GM03348 (cell line): Measurements from ENCODE around the gene DHRS11.
"Not testable (repeated sequence)": the region's sequence is repeated elsewhere in the genome, so short reads cannot be mapped to it uniquely, and the experiment has no call there.

Experiments used
- DNase-seq: peaks from one replicate; pipeline ENCODE4 v3.0.0; 2012; ENCODE audit warnings: low spot score

The DHRS11 gene

DNA sequence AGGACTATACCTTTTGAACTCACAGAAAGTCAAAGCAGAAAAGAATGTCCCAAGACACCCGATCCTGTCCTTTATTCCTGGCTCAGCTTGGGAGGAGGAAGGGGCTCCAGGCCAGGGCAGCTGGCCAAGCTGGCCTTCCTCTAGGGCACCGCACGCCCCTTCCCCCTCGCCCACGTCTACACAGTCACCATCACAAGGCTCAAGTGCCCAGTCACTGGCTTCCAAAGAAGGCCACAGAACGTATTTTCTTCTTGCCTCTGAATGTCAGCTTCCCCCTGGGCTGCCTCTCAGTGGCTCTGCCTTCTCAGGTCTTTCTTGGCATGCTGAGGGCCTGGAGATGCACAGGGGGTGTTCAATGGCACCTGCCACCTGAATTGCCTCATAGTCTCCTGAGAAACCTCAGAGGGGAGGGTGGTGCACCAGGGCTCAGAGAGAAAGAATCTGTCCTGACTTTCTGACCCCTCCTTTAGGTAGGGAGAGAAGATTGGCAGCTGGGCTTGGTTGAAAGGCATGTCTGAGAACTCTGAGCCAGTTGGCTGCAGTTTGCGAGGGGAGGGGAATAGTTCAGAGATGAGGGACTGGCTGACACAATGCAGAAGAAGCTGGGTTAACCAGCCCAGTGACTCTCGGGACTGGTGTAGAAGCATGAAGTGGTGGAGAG, 2.1 kb downstream of the DHRS11 start:
- DNase-seq = no peak

DNA sequence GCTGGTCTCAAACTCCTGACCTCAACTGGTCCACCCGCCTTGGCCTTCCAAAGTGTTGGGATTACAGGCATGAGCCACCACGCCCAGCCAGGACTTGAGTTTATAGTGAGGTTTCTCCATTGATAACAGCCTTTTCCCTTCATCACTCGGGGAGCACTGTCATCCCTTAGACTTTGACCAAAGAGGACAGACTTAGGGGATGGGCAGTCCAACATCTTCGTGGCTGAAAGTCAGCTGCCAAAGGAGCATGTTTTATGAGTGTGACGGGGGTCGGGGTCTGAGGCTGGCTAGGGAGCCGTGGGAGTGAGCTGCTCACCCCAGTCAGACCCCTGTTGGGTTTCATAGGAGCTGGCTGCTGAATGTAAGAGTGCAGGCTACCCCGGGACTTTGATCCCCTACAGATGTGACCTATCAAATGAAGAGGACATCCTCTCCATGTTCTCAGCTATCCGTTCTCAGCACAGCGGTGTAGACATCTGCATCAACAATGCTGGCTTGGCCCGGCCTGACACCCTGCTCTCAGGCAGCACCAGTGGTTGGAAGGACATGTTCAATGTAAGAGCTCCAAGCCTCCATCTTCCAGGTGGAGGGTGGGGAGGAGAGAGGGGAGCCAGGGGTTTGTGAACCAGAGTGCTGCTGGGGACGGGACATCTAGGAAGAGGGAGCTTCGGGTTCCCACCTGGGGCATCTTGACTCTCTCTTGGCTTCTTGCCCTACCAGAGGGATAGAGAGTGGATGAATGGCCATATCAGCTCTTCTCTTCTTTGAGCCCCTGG, 3.1 kb downstream of the DHRS11 start:
- DNase-seq = no peak

DNA sequence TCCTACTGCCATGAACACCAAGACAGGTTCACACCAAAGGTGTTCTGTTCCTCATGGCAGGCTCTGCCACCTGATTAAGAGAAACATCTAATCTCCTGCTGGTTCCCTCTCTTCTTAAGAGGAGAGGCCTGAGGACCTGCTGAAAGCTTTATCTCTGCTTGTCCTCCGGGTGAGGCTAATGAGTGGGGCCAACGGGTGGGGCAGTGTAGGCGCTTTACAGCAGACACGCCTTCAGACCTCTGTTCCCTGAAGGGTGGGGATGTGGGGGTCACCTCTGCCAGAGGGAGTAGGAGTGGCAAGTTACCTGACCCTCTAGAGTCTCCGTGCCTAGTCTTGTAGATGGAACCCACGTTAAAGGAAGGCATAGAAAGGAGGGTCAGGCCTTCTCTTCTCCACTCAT, 5.5 kb downstream of the DHRS11 start:
- no peak for DNase-seq

DNA sequence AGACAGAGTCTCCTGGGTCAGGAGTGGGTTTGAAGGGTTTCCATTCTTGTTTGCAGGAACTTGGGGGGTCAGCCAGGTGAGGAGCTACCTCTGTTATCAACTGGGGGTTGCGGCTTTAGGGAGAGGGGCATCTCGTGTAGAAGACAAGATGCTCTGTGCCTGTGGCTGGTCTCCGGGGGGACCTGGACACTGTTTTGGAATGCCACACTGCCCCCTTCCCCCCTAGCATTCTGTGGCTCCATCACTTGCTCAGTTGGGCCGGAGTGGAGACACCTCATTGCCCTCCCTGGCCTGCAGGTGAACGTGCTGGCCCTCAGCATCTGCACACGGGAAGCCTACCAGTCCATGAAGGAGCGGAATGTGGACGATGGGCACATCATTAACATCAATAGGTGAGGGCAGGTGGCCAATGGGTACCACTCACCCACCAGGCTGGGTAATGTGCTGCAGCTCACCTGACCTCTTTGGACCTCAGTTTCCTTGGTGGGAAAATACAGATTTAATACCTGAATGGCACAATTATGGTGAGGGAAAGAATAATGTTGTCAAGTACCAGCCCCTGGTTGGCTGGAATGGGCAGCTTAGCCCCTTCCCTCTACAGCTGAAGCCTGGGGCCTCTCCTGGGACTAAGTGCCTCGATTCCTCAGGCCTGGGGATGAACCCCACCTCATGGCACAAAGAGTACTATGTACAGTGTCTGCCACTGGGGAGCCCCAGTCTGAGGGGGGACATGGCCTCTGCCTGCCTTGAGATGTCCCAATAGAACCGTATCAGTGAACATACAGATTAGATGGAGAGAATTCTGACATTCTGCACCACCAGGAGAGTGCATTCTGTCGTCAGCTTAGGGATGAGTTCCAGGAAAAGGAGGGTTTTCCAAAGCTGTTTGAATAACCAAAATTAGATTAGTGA, 6.4 kb downstream of the DHRS11 start:
- DNase-seq = peak; percentile 1

DNA sequence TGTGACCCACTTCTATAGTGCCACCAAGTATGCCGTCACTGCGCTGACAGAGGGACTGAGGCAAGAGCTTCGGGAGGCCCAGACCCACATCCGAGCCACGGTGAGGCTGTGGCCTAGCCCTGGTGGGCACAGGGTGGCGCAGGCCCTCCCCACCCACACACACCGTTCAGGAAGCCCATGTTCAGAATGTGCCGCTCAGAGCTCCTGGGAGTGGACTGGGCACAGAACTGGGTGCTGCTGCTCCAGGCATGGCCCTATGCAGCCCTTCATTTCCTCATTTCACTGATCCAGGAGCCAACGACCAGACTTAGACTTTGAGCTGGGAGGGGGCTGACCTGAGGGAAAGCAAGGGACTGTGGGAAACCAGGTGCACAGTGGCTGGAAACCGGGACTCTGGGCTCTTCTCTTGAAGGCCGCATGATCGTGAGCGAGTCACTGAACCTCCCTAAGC, 7.3 kb downstream of the DHRS11 start:
- no peak for DNase-seq

DNA sequence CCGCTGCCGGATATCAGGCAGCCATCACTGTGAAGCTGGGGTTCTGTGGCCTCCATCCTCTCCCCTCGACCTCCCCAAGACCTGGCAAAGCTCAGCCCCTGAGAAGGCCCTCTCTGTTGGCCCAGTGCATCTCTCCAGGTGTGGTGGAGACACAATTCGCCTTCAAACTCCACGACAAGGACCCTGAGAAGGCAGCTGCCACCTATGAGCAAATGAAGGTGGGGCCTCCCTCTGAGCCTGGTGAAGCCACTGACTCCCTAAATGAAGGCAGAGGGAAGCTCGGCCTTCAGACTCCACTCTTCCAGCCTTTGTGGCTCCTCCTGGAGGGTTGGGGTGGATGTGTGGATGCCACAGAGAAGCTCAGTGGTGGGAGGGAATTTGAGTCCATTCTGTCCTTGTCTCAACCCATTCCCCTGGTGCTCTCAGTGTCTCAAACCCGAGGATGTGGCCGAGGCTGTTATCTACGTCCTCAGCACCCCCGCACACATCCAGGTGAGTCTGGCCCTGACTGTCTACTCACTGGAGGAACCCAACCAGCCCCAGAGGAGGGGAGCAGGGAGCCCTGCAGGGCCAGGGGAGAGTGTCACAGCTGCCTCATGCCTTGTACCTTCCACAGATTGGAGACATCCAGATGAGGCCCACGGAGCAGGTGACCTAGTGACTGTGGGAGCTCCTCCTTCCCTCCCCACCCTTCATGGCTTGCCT, 8.0 kb downstream of the DHRS11 start:
- no peak for DNase-seq

DNA sequence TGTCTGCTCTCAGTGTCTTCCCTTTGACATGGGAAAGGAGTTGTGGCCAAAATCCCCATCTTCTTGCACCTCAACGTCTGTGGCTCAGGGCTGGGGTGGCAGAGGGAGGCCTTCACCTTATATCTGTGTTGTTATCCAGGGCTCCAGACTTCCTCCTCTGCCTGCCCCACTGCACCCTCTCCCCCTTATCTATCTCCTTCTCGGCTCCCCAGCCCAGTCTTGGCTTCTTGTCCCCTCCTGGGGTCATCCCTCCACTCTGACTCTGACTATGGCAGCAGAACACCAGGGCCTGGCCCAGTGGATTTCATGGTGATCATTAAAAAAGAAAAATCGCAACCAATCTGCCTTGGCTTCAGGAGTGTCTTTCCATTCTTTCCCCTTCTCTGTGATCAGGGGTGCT, 8.8 kb downstream of the DHRS11 start:
- DNase-seq = no peak

DNA sequence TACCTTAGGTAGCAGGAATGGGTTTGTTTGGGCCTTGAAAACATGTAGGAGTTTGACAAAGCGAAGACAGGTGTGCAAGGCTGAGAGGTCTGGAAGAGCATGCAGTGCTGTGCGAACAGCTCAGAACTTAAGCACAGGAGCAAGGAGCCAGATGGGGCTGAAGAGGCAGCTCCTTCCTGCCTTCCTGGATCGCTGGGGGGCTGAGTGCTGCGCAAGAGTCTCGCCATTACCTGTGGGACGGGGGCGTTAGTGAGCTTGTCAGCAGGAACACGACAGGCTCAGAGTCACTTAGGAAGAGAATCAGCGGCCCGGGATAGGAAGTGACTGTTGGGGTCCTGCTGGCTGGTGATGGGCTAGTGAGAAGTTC, 9.2 kb downstream of the DHRS11 start:
- DNase-seq = no peak

DNA sequence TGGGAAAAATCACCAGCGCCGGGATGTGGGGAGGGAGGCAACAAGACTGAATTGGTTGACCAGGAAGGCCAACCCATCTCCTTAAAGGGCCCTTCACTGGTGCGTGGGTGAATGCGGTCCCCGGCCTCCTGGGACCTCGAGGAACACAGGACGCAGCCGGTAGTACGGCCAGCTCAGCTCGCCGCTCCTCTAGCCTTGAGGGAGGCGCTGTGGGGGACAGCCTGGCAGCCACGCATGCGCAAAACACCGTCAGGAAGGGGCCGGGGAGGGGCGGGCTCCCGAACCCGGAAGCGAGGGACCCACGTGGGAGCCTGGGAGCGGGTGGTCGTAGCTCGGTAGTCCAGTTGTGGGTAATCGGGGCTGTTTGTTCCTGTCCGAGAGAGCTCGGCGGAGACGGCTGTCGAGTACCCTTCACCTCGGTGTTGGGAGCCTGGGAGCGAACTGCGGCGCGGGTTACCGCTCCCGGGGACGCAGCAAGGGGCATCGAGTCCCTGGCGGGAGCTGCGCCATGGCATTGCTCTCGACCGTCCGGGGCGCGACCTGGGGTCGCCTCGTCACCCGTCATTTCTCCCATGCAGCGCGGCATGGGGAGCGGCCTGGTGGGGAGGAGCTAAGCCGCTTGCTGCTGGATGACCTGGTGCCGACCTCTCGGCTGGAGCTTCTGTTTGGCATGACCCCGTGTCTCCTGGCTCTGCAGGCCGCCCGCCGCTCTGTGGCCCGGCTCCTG, 9.8 kb downstream of the DHRS11 start, which contains the start of gene MRM1:
Gene MRM1, plus strand, starts transcription at position 281 of the 727 bp plus-strand sequence. Its CDS starts 228 bp downstream, at position 509.
- peak; percentile 99 for DNase-seq

DNA sequence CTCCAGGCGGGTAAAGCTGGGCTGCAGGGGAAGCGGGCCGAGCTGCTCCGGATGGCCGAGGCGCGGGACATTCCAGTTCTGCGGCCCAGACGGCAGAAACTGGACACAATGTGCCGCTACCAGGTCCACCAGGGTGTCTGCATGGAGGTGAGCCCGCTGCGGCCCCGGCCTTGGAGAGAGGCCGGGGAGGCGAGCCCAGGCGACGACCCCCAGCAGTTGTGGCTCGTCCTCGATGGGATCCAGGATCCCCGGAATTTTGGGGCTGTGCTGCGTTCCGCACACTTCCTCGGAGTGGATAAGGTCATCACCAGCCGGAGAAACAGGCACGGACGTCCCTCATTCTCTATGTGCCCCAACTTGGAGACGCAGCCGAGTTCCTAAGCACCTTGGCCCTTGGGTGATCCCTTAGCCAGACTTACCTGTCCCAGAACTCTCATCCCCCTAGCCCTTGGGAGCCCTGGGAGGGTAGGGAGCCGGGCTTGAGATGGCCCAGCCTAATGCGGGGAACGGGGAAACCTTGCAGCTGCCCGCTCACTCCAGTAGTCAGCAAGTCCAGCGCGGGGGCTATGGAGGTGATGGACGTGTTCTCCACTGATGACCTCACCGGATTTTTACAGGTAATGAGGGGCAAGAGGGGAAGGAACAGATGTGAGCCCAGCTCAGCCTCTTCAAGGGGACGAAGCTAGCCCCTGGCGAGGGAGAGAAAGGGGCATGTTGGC, 10.5 kb downstream of the DHRS11 start:
- no peak for DNase-seq

DNA sequence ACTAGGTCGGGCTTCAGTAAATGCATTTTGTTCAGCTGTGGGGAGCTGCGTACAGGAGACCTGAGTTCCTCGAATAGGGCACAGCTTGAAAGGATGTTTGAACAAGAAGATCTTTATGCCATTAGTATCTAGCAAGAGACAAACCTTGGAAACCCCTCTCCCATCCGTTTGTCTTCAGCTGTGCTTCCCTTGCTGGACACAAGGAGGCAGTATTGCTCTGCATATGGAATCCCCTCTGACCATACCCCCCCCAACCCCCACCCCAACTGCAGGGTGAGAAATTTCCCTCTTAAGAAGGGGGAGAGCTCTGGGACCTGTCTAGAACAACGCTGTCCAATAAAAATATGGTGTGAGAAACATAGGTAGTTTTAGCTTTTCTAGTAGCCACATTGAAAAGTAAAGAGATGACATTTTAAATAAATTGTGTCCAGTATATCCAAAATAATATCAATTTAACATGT, 11.3 kb downstream of the DHRS11 start:
- DNase-seq = peak; percentile 85

DNA sequence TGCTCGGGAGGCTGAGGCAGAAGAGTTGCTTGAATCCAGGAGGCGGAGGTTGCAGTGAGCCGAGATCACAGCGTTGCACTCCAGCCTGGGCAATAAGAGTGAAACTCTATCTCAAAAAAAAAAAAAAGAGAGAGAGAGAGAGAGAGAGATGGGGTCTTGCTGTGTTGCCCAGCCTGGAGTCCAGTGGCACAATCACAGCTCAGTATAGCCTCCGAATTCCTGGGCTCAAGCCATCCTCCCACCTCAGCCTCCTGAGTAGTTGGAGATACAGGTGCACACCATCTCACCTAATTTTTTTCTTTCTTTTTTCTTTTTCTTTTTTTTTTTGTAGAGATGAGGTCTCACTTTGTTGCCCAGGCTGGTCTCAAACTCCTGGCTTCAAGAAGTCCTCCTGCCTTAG, 13.3 kb downstream of the DHRS11 start:
- DNase-seq = not testable (repeated sequence)

DNA sequence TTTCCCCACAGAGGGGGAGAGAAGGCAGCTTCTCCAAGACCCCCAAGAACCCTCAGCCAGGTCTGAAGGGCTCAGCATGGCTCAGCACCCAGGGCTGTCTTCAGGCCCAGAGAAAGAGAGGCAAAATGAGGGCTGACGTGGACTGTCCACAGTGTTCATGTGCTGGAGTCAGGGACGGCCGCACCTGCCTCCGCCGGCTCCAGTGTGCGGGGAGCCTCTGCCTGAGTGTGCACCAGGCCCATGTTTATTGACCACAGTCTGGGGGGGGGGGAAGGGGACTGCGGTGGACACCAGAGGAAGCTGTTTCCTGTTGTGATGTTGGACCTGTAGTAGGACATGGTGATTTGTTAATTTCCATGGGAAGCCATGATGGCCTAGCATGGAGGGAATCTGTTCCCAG, 16.6 kb downstream of the DHRS11 start:
- DNase-seq = no peak

DNA sequence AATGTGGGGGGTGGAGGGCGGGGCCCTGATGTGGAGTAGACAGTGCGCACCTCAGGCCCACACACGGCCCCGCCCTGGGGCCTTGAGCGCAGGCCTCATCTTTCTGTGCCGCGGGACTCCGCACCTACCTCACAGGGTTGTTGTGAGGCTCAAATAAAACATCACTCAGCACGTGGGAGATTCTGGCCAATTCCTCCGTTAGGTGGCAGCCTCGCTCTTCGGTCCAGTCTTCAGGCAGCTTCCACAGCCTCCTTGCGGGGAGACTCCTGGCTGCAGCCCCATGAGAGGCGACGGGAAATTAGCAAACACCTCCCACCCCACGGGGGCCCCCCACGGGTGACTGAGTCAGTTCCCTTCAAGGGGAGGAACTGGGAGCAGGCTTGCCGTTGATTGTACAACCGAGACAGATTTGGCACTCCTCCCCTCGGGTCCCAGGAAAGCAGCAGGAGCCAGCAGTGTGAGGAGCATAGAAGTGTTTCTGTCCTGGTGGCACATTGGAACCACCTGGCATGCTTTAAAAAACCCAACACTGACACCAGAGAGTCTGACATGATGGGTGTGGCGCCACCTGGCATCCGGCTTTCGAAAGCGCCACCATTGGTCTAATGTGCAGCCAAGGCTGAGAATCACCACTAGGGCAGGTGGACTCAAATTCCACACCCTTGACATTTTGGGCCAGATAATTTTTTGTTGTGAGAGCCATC, 17.3 kb downstream of the DHRS11 start:
- peak; percentile 84 for DNase-seq

DNA sequence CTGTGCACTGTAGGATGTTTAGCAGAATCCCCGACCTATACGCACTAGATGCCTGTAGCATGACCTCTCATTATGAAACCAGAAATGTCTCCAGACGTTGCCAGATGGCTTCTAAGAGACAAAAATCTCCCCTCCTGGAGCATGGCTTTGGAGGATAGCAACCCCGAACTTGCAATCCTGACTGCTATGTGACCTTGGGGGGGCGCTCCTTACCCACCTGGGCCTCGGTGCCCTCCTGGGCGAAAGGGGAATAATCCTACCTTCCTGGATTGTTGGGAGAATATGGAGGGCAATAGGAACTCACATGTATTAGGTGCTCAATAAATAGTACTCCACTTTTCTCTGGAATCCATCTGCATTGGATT, 17.8 kb downstream of the DHRS11 start:
- no peak for DNase-seq

DNA sequence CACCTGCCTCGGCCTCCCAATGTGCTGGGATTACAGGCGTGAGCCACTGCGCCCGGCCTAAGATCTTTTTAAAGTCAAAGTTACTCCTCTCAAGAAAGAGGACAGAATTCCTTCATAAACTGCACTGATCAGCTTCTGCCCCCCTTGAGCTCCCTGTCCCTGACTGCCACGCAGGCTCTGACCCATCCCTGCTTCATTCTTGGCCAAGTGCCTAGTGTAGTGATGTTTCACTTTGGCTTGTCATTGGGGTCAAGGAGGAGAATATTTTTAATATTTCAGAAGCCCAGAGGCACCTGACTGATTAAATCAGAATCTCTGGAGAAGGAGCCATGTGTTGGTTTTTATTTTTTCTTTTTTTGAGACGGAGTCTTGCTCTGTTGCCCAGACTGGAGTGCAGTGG, 18.8 kb downstream of the DHRS11 start:
- no peak for DNase-seq

DNA sequence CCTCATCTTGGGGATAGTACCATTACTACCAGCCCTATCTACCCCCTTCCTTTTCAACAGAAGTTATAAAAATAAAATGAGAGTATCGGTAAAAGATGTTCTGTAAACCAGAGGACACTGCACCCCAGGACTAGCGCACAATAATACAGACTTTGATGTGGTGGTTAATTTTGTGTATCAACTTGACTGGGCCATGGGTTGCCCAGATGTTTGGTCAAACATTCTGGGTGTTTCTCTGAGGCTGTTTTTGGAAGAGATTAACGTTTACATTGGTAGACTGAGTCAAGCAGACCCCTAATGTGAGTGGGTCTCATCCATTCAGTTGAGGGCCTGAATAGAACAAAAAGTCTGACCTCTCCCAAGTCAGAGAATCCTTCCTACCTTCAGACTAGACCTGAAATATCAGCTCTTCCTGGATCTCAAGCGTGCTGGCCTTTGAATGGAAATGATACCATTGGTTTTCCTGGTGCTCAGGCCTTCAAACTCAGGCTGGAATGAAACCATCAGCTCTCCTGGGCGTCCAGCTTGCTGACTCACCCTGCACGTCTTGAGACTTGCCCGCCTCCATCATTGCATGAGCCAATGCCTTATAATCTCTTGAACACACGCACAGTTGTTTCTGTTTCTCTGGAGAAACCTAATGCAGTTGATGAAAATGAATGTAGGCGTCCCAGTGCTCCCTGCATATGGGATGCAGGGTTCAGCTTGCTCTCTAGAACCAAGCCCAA, 19.8 kb downstream of the DHRS11 start:
- peak; percentile 62 for DNase-seq

DNA sequence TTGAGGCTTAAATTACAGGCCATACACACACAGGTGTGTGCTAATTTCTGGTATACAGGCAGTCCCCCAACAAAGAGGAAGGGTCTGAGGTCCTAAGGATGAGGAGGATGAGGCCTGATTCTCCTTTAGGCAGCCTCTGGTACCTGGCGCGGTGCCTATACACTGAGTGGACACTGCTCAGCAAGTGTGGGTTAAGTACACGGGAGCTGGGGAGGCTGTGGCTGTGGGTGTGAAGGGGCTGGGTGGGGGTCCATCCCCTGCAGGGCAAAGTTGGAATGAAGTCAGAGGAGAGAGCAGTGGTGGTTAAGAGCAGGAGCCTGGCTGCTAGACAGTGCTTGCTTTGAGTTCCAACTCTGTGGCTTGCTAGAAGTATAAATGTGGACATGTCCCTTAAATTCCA, 20.6 kb downstream of the DHRS11 start:
- no peak for DNase-seq

DNA sequence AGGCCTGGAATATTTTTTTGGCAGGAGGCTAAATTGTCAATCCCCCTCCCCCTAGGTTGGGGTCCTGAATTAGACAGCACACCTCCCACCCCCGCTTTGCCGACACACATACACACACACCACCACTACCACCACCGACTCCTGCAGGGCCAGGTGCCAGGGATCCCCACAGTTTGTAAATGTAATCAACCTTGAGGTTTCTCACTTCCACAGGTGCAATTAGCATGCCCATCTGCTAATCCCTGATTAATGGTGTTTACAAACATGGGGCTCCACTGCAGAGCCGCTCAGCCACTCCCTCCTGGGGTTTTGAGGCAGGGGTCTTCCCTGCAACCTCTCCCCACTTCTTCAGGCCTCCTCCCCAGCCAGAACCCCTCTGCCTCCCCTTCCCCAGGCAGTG, 21.5 kb downstream of the DHRS11 start:
- DNase-seq = no peak
